ENCODE results near the gene ODAD2.
A peak's percentile ranks its signal among the peaks of the same experiment; 100 is the strongest.

ODAD2 gene

GRCh38 chr10:27784272-27784671, 214.6 kb downstream of the ODAD2 start:
- DNase-seq (ENCODE audit: low read depth, low spot score) = no peak
- H3K27ac ChIP-seq = no peak overlapping the region

GRCh38 chr10:27783660-27784059, 215.2 kb downstream of the ODAD2 start:
- DNase-seq (ENCODE audit: low read depth, low spot score) = peak; percentile 0
- no peak overlapping the region for H3K27ac ChIP-seq

- DNase-seq (ENCODE audit: low read depth, low spot score) = no peak
- H3K27ac ChIP-seq = no peak overlapping the region
These were observed 219.3 kb downstream of the ODAD2 start for GRCh38 chr10:27779462-27780015.

GRCh38 chr10:27774831-27775230, 224.0 kb downstream of the ODAD2 start:
- DNase-seq (ENCODE audit: low read depth, low spot score) = no peak
- H3K27ac ChIP-seq = no peak overlapping the region

GRCh38 chr10:27771231-27771630, 227.6 kb downstream of the ODAD2 start:
- no peak for DNase-seq (ENCODE audit: low read depth, low spot score)
- no peak overlapping the region for H3K27ac ChIP-seq

GRCh38 chr10:27770181-27770580, 228.7 kb downstream of the ODAD2 start:
- DNase-seq (ENCODE audit: low read depth, low spot score) = no peak
- H3K27ac ChIP-seq = no peak overlapping the region

All from epithelial cell of prostate (primary cell).